Mammary epithelial cell (primary cell): ENCODE results near the gene FGF5.

Experiments
- EZH2 ChIP-seq: IDR thresholded peaks from 2 replicates; pipeline ENCODE4 v1.6.1; 2012; ENCODE audit warnings: low read length, inconsistent platforms, borderline replicate concordance
- TF ChIP-seq, protein P1 (sequence below), 2 donors: IDR thresholded peaks in 1 of 2; conservative IDR thresholded peaks in 1 of 2; 2 replicates each; pipeline ENCODE4 v1.5.1; 2011 to 2012; ENCODE audit warnings: inconsistent platforms in 2 of 2, low read length in 2 of 2, mild to moderate bottlenecking in 2 of 2, control low read depth in 1 of 2, low read depth in 1 of 2; ENCODE audit not compliant: insufficient read depth in 1 of 2; ENCODE audit errors: extremely low read depth in 1 of 2

GRCh38 chr4:80270868-80271267 is 4.4 kb downstream of the FGF5 start:
- TF ChIP-seq, protein P1, sequence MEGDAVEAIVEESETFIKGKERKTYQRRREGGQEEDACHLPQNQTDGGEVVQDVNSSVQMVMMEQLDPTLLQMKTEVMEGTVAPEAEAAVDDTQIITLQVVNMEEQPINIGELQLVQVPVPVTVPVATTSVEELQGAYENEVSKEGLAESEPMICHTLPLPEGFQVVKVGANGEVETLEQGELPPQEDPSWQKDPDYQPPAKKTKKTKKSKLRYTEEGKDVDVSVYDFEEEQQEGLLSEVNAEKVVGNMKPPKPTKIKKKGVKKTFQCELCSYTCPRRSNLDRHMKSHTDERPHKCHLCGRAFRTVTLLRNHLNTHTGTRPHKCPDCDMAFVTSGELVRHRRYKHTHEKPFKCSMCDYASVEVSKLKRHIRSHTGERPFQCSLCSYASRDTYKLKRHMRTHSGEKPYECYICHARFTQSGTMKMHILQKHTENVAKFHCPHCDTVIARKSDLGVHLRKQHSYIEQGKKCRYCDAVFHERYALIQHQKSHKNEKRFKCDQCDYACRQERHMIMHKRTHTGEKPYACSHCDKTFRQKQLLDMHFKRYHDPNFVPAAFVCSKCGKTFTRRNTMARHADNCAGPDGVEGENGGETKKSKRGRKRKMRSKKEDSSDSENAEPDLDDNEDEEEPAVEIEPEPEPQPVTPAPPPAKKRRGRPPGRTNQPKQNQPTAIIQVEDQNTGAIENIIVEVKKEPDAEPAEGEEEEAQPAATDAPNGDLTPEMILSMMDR (conservative IDR thresholded peaks at IDR 0.05 in 1 of 2, IDR thresholded peaks at IDR 0.05 in 1 of 2; ENCODE audit: extremely low read depth in 1 of 2, insufficient read depth in 1 of 2, low read depth in 1 of 2, low read length in 2 of 2): no peak
- no peak for TF ChIP-seq EZH2
